ENCODE data around the gene TEAD3.
"Not testable (repeated sequence)": the region's sequence is repeated elsewhere in the genome, so short reads cannot be mapped to it uniquely, and the experiment has no call there.

Gene TEAD3

GRCh38 chr6:35496841-35497570 is at the start of gene TEAD3:
Gene TEAD3, minus strand, starts transcription at chr6:35497079.
- peak in 6 of 56 donors; percentile 21 to 60 (median 51) for DNase-seq

- DNase-seq: no peak
Measured at GRCh38 chr6:35544769-35545361, 48.0 kb upstream of the TEAD3 start.

GRCh38 chr6:35543459-35544193 is 46.7 kb upstream of the TEAD3 start:
- no peak for DNase-seq

GRCh38 chr6:35541836-35542235 is 45.0 kb upstream of the TEAD3 start:
- no peak for DNase-seq

- no peak for DNase-seq
Measured at GRCh38 chr6:35539223-35539622, 42.3 kb upstream of the TEAD3 start.

GRCh38 chr6:35535847-35536246 is 39.0 kb upstream of the TEAD3 start:
- DNase-seq: not testable (repeated sequence)

GRCh38 chr6:35534407-35535170 is 37.7 kb upstream of the TEAD3 start:
- DNase-seq: no peak

GRCh38 chr6:35533981-35534380 is 37.1 kb upstream of the TEAD3 start:
- DNase-seq: no peak

- DNase-seq: no peak
Measured at GRCh38 chr6:35532126-35532525, 35.2 kb upstream of the TEAD3 start.

- no peak for DNase-seq
Measured at GRCh38 chr6:35524380-35525020, 27.6 kb upstream of the TEAD3 start.

GRCh38 chr6:35522660-35523658 is 26.1 kb upstream of the TEAD3 start:
- peak in 41 of 56 donors; percentile 3 to 65 (median 25) for DNase-seq

- no peak for DNase-seq
Measured at GRCh38 chr6:35522151-35522550, 25.3 kb upstream of the TEAD3 start.

GRCh38 chr6:35521235-35521634 is 24.4 kb upstream of the TEAD3 start:
- no peak for DNase-seq

GRCh38 chr6:35519313-35520015 is 22.6 kb upstream of the TEAD3 start:
- no peak for DNase-seq

- DNase-seq: no peak
Measured at GRCh38 chr6:35518566-35519312, 21.9 kb upstream of the TEAD3 start.

- not testable (repeated sequence) for DNase-seq
Measured at GRCh38 chr6:35517978-35518377, 21.1 kb upstream of the TEAD3 start.

- DNase-seq: no peak
Measured at GRCh38 chr6:35516712-35517111, 19.8 kb upstream of the TEAD3 start.

- not testable (repeated sequence) for DNase-seq
Measured at GRCh38 chr6:35515939-35516338, 19.1 kb upstream of the TEAD3 start.
